T47D (cell line): ENCODE results near the gene AFAP1L2.
A peak's percentile ranks its signal among the peaks of the same experiment; 100 is the strongest.
"Not testable (repeated sequence)": the region's sequence is repeated elsewhere in the genome, so short reads cannot be mapped to it uniquely, and the experiment has no call there.

Source experiments
- DNase-seq, 2 experiments: peaks; one replicate each; pipeline versions ENCODE4 v3.0.0 to v3.0.0-alpha.2; 2011 to 2012; ENCODE audit warnings: low read depth in 1 of 2, low spot score in 1 of 2
- JUND ChIP-seq: IDR thresholded peaks from 2 replicates; pipeline ENCODE4 v1.6.1; 2012; ENCODE audit warnings: low read depth
- in situ Hi-C: cut with HindIII; loops from 2 replicates; pipeline ENCODE4 v1.10.0; 2016; ENCODE audit warnings: low sequenced_read_pairs, low pct_unique_long_range_greater_than_20kb

AFAP1L2 gene

DNA sequence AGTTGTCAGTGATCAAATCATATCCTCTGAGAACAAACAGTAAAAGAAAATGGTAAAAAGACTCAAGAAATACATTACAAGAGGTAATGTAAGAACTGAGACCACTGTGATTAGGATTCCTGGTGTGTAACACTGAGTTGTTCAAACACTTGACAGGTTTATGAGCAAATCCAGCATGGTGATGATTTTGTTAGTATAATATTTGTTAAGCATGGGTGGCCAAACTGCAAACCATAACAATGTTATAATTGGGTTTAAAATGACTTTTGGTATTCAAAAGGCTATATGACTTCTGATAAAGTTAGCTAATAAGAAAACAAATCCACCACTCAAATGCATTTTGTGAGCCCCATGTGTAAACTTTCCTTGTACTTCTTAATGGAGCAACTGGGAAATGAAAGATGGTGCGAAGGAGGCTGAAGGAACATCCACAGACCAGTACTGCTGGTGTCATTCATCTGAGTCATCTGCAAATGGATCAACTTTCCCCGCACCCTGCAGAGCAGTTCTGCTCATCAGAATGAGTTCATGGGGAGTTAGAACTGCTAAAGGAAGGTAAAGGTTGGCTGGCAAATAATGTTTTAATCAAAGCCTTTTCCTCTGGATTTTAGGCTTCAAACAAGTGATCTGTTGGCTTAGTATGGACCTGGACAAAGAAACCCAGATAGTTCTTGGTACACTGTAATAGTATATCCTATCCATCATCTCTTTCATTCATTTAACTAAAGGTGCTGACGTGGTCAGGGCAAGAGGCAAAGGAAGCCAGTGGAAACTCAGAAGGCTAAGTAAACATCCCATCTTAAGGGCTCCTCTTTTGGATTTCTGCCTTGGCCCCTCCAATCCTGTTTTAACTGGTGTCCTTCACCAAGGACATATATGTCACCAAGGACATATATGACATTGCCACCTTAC is 45.0 kb downstream of the AFAP1L2 start:
- in situ Hi-C loops, result no loop called here

DNA sequence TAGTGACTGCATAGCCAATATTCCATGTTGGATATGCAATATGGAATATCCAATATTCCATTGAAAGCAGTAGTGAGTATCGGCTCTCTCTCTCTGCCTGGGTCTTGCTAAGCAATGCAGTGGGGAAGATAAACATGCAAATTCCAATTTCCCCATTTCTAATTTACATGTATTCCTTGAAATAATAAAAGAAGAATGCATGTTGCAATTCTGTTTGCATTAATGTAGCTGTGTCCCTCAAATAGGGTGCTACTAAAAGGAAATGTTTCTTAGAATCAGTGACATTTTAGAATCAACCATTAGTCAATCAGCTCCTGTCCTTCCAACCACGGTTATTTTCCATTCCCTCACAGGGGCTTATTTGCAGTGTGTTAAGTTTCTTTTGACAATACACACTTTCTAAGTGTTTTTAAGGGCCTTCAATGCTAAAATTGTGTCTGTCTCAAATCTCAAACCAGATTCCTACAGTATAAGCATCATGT is 46.7 kb downstream of the AFAP1L2 start:
- no peak for DNase-seq
- in situ Hi-C loops, result no loop called here
- no peak for TF ChIP-seq JUND

More for the DNA sequence above, 45.0 kb downstream of the AFAP1L2 start:
- no peak for DNase-seq
- no peak for TF ChIP-seq JUND

DNA sequence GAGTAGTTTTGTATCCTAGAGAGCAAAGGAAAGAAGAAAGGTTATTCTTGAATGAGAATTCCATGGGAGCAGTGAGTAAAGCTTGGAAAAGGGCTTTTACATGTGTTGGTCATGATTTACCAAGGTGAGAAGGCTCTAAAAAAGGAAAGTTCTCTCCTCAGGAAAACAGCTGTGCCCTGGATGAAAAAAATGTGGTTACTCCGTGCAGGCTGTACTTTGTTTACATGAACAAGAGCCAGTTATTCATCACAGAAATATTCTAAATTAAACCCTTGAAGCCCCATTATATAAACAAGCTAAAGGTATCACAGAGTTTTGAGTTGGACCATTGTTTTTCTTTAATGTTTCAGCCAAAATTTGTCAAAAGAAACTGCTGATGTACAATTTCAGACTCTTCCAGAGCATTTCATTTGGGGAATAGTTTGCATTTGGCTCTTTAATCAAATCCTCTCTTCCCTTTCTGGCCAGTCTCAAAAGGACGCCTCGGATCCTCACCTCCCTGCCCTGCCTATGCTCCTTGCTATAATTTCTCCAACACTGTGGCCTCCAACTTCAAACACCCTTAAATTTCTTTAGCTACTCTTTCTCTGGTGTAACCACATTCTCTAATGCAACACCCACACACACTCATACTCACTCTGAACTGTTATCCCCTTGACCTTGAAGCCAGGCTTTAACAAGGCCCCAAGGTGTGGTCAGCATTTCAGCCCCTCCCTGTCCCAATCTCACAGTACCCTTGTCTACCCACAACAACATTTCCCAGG is 47.4 kb downstream of the AFAP1L2 start:
- no peak for DNase-seq
- in situ Hi-C loops, result no loop called here
- no peak for TF ChIP-seq JUND

DNA sequence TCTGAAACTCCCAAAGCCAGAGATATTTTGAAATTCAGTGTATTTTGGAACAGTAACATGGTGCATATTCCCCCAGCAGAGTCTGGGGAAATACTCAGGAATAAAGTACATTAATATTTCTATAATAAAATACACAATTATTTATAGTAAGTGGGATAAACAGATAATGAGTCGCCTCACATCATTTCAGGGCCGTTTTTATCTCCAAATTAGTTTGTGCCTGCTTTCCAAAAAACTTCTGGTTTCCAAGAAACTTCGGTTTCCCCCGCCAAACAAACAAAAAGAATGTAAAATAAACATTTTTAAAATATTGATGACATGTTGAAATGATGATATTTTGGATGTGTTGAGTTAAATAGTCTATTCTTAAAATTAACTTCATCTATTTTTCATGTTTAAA is 48.2 kb downstream of the AFAP1L2 start:
- no peak for TF ChIP-seq JUND
- in situ Hi-C loops, result no loop called here
- no peak for DNase-seq

GRCh38 chr10:114353383-114353782 is 50.9 kb downstream of the AFAP1L2 start:
- in situ Hi-C loops, result no loop called here
- DNase-seq, result no peak
- no peak for TF ChIP-seq JUND

DNA sequence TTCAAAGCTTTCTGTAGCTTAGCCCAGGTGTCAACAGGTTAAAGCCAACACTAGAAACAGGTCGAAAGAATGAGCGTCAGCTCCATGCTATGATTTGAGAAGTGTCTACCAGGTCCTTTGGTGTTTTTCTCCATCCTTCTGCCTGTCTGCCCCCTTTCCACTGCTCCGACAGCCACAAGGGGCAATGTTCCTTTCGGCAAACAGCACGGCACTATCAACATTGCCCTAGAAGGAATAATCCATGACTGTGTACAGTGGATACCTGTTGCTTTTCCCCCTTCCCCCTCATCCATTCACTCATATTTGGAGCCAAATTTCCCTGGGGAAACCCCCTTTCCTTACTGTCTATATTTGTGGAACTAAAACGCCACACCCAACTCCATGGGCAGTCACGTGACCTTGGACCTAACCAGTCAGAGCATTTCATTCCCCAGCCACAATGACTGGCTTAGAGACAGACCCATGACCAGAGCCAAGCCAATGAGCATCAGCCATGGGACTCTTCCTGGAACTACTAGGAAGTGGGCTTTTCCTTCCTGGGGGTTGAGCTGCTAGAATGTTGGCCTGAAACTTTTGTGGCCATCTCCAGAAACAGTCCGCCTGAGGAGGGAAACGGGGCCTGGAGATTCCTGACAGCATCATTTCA is 51.5 kb downstream of the AFAP1L2 start:
- no peak for TF ChIP-seq JUND
- in situ Hi-C loops, result no loop called here

DNA sequence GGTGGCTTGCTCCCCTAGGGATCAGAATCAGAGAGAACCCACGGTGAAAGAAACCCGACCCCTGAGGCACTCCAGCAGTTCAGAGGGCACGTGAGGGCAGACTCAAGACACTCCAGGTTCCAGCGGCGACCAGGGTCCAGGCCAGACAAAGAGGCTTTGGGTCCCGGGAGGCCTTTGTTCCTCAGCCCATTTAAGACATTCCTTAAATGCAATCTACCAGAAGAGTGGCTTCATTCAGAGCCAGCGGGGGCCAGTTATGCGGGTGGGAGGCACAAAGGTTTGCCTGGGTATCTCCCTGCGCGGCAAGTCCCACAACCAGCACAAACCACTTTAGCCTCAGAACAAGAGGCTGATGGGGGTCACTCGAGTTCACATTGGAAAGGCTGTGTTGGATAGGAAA is 53.6 kb downstream of the AFAP1L2 start:
- DNase-seq, result no peak
- in situ Hi-C loops, result no loop called here
- TF ChIP-seq JUND, result no peak

More for the DNA sequence above, 51.5 kb downstream of the AFAP1L2 start:
- no peak for DNase-seq

GRCh38 chr10:114349522-114350215 is 54.6 kb downstream of the AFAP1L2 start:
- in situ Hi-C loops, result no loop called here
- peak in 1 of 2 experiments; percentile 22 for DNase-seq
- no peak for TF ChIP-seq JUND

GRCh38 chr10:114349071-114349470 is 55.2 kb downstream of the AFAP1L2 start:
- DNase-seq, in situ Hi-C loops: not testable (repeated sequence)

DNA sequence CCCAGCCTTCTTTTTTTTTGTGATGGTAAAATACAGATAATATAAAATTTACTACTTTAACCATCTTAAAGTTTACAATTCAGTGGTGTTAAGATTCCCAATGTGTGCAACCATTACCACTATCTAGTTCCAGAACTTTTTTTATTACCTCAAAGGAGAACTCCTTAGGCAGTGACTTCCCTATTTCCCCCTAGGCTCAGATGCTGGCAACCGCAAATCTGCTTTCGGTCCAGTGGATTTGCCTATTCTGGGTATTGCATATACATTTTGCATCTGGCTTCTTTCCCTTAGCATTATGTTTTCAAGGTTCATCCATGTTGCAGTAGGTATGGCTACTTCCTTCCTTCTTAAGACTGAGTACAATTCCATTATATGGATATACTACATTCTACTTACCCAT is 56.5 kb downstream of the AFAP1L2 start:
- no peak for DNase-seq
- no peak for TF ChIP-seq JUND
- in situ Hi-C loops, result no loop called here

GRCh38 chr10:114347241-114347640 is 57.1 kb downstream of the AFAP1L2 start:
- in situ Hi-C loops, result no loop called here
- no peak for TF ChIP-seq JUND
- no peak for DNase-seq
